GM12891 (cell line): ENCODE measurements around the gene SMARCAL1.

ENCODE experiments used
- POLR2A ChIP-seq: IDR thresholded peaks from 2 replicates; pipeline ENCODE4 v1.6.1; 2011; ENCODE audit warnings: low read depth, low read length, control low read depth
- POLR2AphosphoS5 ChIP-seq: IDR thresholded peaks from 2 replicates; pipeline ENCODE4 v1.6.1; 2011; ENCODE audit warnings: low read depth, low read length, control low read depth
- POU2F2 ChIP-seq: IDR thresholded peaks from 2 replicates; pipeline ENCODE4 v1.6.1; 2011; ENCODE audit warnings: low read depth, mild to moderate bottlenecking, control low read depth, low read length, moderate library complexity

DNA sequence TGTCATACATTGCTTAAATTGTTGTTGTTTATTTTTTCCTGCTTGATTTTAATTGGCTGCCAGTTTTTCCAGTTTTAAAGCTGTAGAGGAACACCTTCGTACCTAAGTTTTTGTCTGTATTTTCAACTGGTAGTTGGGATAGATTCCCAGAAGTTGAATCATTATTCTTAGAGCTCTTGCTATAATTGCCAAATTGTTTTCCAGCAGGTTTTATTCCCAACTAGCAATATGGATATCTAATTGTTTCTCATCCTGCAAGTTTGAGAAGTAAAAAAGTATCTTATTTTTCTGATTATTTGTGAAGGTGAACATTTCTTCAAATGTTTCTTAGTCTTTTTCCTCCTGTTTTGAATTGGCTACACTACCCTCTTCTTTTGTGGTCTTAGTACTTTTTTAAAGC lies 6.7 kb downstream of the SMARCAL1 start:
- TF ChIP-seq POLR2A (no peak), POLR2AphosphoS5 (no peak), POU2F2 (no peak)
